ENCODE measurements around the gene KLF12. TPM values are rescaled to one million over a fixed set of nuclear protein-coding genes. Genes with fewer than 3 reads are reported as not detected.

KLF12 gene
- total RNA-seq, 1 donor from 2014 or later: 10.1 TPM

- Mint-ChIP-seq H3K27ac (no peak overlapping the region), H3K36me3 (no peaks in the 10 kb centered on the region), H3K9me3 (no peaks in the 10 kb centered on the region), H3K4me1 (peaks cover 7% of the 10 kb centered on the region), H3K27me3 (ENCODE audit: insufficient read depth, low read depth) (peaks cover 2% of the 10 kb centered on the region), H3K4me3 (no peak overlapping the region)
- Histone ChIP-seq H4K20me1 (ENCODE audit: low read depth) (no peaks in the 10 kb centered on the region), H2AFZ (replicated peaks) (peak overlapping the region; percentile 5), H3K4me2 (no peak overlapping the region), H3K4me1 (peaks cover 8% of the 10 kb centered on the region), H3K36me3 (no peaks in the 10 kb centered on the region), H3K9me3 (ENCODE audit: low read depth) (no peaks in the 10 kb centered on the region), H3F3A (ENCODE audit: low read depth) (no peaks in the 10 kb centered on the region), H3K27ac (no peak overlapping the region), H3K79me2 (ENCODE audit: low read depth) (no peaks in the 10 kb centered on the region), H3K27me3 (no peaks in the 10 kb centered on the region), H3K4me3 (no peak overlapping the region), H3K9ac (no peak overlapping the region)
- DNase-seq (ENCODE audit: low spot score): no peak
- no peak for TF ChIP-seq CTCF (IDR thresholded peaks at IDR 0.05)
- no peak for TF ChIP-seq EZH2phosphoT487 (IDR thresholded peaks at IDR 0.05)
- no peak for TF ChIP-seq EZH2 (IDR thresholded peaks at IDR 0.05)
Measured at GRCh38 chr13:74162135-74162534, 27.9 kb upstream of the KLF12 start.

GRCh38 chr13:74158571-74159352, 24.6 kb upstream of the KLF12 start:
- Histone ChIP-seq H3K4me3 (no peak overlapping the region), H2AFZ (replicated peaks) (no peak overlapping the region), H3K4me2 (no peak overlapping the region), H3K9ac (no peak overlapping the region), H4K20me1 (ENCODE audit: low read depth) (no peaks in the 10 kb centered on the region), H3K9me3 (ENCODE audit: low read depth) (no peaks in the 10 kb centered on the region), H3K27ac (no peak overlapping the region), H3K27me3 (no peaks in the 10 kb centered on the region), H3K36me3 (no peaks in the 10 kb centered on the region), H3K79me2 (ENCODE audit: low read depth) (no peaks in the 10 kb centered on the region), H3K4me1 (peaks cover 8% of the 10 kb centered on the region), H3F3A (ENCODE audit: low read depth) (no peaks in the 10 kb centered on the region)
- H3K27ac Mint-ChIP-seq: no peak overlapping the region
- H3K27me3 Mint-ChIP-seq (ENCODE audit: insufficient read depth, low read depth): peaks cover 2% of the 10 kb centered on the region
- peaks cover 7% of the 10 kb centered on the region for H3K4me1 Mint-ChIP-seq
- TF ChIP-seq EZH2phosphoT487 (IDR thresholded peaks at IDR 0.05): no peak
- H3K4me3 Mint-ChIP-seq: no peak overlapping the region
- no peaks in the 10 kb centered on the region for H3K36me3 Mint-ChIP-seq
- DNase-seq (ENCODE audit: low spot score): no peak
- no peaks in the 10 kb centered on the region for H3K9me3 Mint-ChIP-seq

GRCh38 chr13:74158028-74158427, 23.8 kb upstream of the KLF12 start:
- Histone ChIP-seq H2AFZ (replicated peaks) (no peak overlapping the region), H3K4me2 (no peak overlapping the region), H3K4me1 (peaks cover 8% of the 10 kb centered on the region), H3K9ac (no peak overlapping the region), H3F3A (ENCODE audit: low read depth) (no peaks in the 10 kb centered on the region), H4K20me1 (ENCODE audit: low read depth) (no peaks in the 10 kb centered on the region), H3K27ac (no peak overlapping the region), H3K79me2 (ENCODE audit: low read depth) (no peaks in the 10 kb centered on the region), H3K36me3 (no peaks in the 10 kb centered on the region), H3K27me3 (no peaks in the 10 kb centered on the region), H3K9me3 (ENCODE audit: low read depth) (no peaks in the 10 kb centered on the region), H3K4me3 (no peak overlapping the region)
- TF ChIP-seq EZH2phosphoT487 (IDR thresholded peaks at IDR 0.05): no peak
- no peak for TF ChIP-seq CTCF (IDR thresholded peaks at IDR 0.05)
- TF ChIP-seq EZH2 (IDR thresholded peaks at IDR 0.05): no peak
- H3K4me3 Mint-ChIP-seq: no peak overlapping the region
- DNase-seq (ENCODE audit: low spot score): peak; percentile 14
- H3K27me3 Mint-ChIP-seq (ENCODE audit: insufficient read depth, low read depth): peaks cover 2% of the 10 kb centered on the region
- no peak overlapping the region for H3K27ac Mint-ChIP-seq
- no peaks in the 10 kb centered on the region for H3K36me3 Mint-ChIP-seq
- H3K9me3 Mint-ChIP-seq: no peaks in the 10 kb centered on the region
- H3K4me1 Mint-ChIP-seq: peaks cover 7% of the 10 kb centered on the region

GRCh38 chr13:74154981-74155380, 20.8 kb upstream of the KLF12 start:
- H3K4me3 Mint-ChIP-seq: no peak overlapping the region
- no peaks in the 10 kb centered on the region for H3K36me3 Mint-ChIP-seq
- H3K9me3 Mint-ChIP-seq: no peaks in the 10 kb centered on the region

More at GRCh38 chr13:74154981-74155380, 20.8 kb upstream of the KLF12 start:
- Histone ChIP-seq H3K4me3 (no peak overlapping the region), H3K79me2 (ENCODE audit: low read depth) (no peaks in the 10 kb centered on the region), H3K9me3 (ENCODE audit: low read depth) (no peaks in the 10 kb centered on the region), H3K27ac (no peak overlapping the region), H3K4me1 (peaks cover 8% of the 10 kb centered on the region), H3F3A (ENCODE audit: low read depth) (no peaks in the 10 kb centered on the region), H3K36me3 (no peaks in the 10 kb centered on the region), H3K9ac (no peak overlapping the region), H4K20me1 (ENCODE audit: low read depth) (no peaks in the 10 kb centered on the region), H2AFZ (replicated peaks) (no peak overlapping the region), H3K27me3 (no peaks in the 10 kb centered on the region), H3K4me2 (no peak overlapping the region)
- Mint-ChIP-seq H3K4me1 (peaks cover 7% of the 10 kb centered on the region), H3K27me3 (ENCODE audit: insufficient read depth, low read depth) (no peaks in the 10 kb centered on the region), H3K27ac (no peak overlapping the region)
- TF ChIP-seq EZH2 (IDR thresholded peaks at IDR 0.05) (no peak), CTCF (IDR thresholded peaks at IDR 0.05) (no peak), EZH2phosphoT487 (IDR thresholded peaks at IDR 0.05) (no peak)
- no peak for DNase-seq (ENCODE audit: low spot score)
